HCT116 (cell line): Measurements from ENCODE around the gene RAMP3. TPM values are rescaled to one million over a fixed set of nuclear protein-coding genes. Genes with fewer than 3 reads are reported as not detected.

Experiments used
- ATAC-seq: fragments of 200-7000 bp; cut with Tn5 transposase; 2 replicates; pipeline ENCODE4 v1.9.1; 2020; ENCODE audit warnings: mild to moderate bottlenecking, moderate library complexity
- BruUV-seq: library from RNA; stranded (reverse); fragments of 400-500 nt; replicated peaks from 2 replicates; lab custom pipeline; 2021; lab: Mats Ljungman, UMichigan
- CTCF ChIA-PET: fragments of 300-600 bp; sonication (Branson Sonifier 250); formaldehyde crosslinking; loops from one replicate; lab custom pipeline; 2021; ENCODE audit warnings: antibody characterized with exemption; lab: Charles Lee
- POLR2A ChIA-PET: fragments of 300-600, 350-600 bp; sonication (Branson Sonifier 250); formaldehyde crosslinking; loops from one replicate; lab custom pipeline; 2021; ENCODE audit warnings: antibody characterized with exemption; lab: Charles Lee
- RAD21 ChIA-PET, 2 experiments: fragments of 300-600 bp; sonication (Branson Sonifier 250); formaldehyde crosslinking; loops; one replicate each; lab custom pipeline; 2023; ENCODE audit warnings: low total read pairs in 2 of 2; ENCODE audit not compliant: uncharacterized antibody in 2 of 2, unreplicated experiment in 2 of 2, low non-redundant PET in 1 of 2; lab: Charles Lee
- DNase-seq: peaks from one replicate; pipeline ENCODE4 v3.0.0-alpha.2; 2010; ENCODE audit warnings: low read depth, low spot score
- H2AFZ ChIP-seq: fragments of 200-600 bp; shearing (Covaris generic), sonication (generic); 2 replicates; pipeline ENCODE4 v1.6.1; 2017; ENCODE audit warnings: low read depth, mixed run types, mixed read lengths, antibody characterized with exemption, low read length; ENCODE audit not compliant: poor library complexity, severe bottlenecking
- H3K27ac ChIP-seq: 2 replicates; pipeline ENCODE4 v1.5.1; 2012; ENCODE audit warnings: low read depth, low read length
- H3K27me3 ChIP-seq: fragments of 200-600 bp; sonication (generic); 2 replicates; pipeline ENCODE4 v1.6.1; 2016; ENCODE audit warnings: mixed run types, low read length, mixed read lengths; ENCODE audit not compliant: insufficient read depth
- H3K36me3 ChIP-seq, 2 experiments: fragments of 200-500 bp in 1 of 2; fragments of 200-600 bp in 1 of 2; sonication (Bioruptor generic) in 1 of 2; sonication (generic) in 1 of 2; 2 replicates each; pipeline versions ENCODE4 v1.5.1 to v1.6.1; 2014 to 2016; ENCODE audit warnings: low read length in 2 of 2, inconsistent platforms in 1 of 2, mixed read lengths in 1 of 2, mixed run types in 1 of 2; ENCODE audit not compliant: insufficient read depth in 2 of 2, control insufficient read depth in 1 of 2
- H3K4me1 ChIP-seq, 2 experiments: fragments of 200-600 bp in 1 of 2; sonication (generic) in 1 of 2; 2 replicates each; pipeline versions ENCODE4 v1.5.1 to v1.6.1; 2012 to 2017; ENCODE audit warnings: low read length in 2 of 2, inconsistent platforms in 1 of 2, mild to moderate bottlenecking in 1 of 2, mixed read lengths in 1 of 2, mixed run types in 1 of 2, moderate library complexity in 1 of 2; ENCODE audit not compliant: insufficient read depth in 2 of 2, control insufficient read depth in 1 of 2
- H3K4me2 ChIP-seq: fragments of 200-600 bp; sonication (generic); 2 replicates; pipeline ENCODE4 v1.6.1; 2017; ENCODE audit warnings: mixed run types, low read length, mixed read lengths
- H3K4me3 ChIP-seq, 2 experiments: fragments of 200-600 bp in 1 of 2; sonication (generic) in 1 of 2; replicated peaks in 1 of 2; 2 replicates each; pipeline ENCODE4 v1.5.1; 2011 to 2016; ENCODE audit warnings: low read length in 2 of 2, control low read depth in 1 of 2, low read depth in 1 of 2, mild to moderate bottlenecking in 1 of 2, mixed read lengths in 1 of 2, mixed run types in 1 of 2
- H3K79me2 ChIP-seq: fragments of 200-600 bp; sonication (generic); 2 replicates; pipeline ENCODE4 v1.6.1; 2017; ENCODE audit warnings: mild to moderate bottlenecking, mixed run types, low read length, moderate library complexity, mixed read lengths; ENCODE audit not compliant: insufficient read depth
- H3K9ac ChIP-seq: fragments of 200-600 bp; sonication (generic); 2 replicates; pipeline ENCODE4 v1.6.1; 2016; ENCODE audit warnings: low read length, mixed read lengths
- H3K9me2 ChIP-seq: fragments of 200-600 bp; sonication (generic), shearing (Covaris generic); 2 replicates; pipeline ENCODE4 v1.6.1; 2017; ENCODE audit warnings: mixed run types, mild to moderate bottlenecking, moderate library complexity; ENCODE audit not compliant: insufficient read depth
- H3K9me3 ChIP-seq, 2 experiments: fragments of 200-500 bp in 1 of 2; fragments of 200-600 bp in 1 of 2; sonication (Bioruptor generic) in 1 of 2; sonication (generic) in 1 of 2; 2 replicates each; pipeline ENCODE4 v1.6.1; 2014 to 2017; ENCODE audit warnings: low read length in 2 of 2, mixed read lengths in 2 of 2, inconsistent platforms in 1 of 2, low read depth in 1 of 2, mild to moderate bottlenecking in 1 of 2, mixed run types in 1 of 2, moderate library complexity in 1 of 2; ENCODE audit not compliant: control insufficient read depth in 1 of 2, insufficient read depth in 1 of 2
- H4K20me1 ChIP-seq: fragments of 200-600 bp; sonication (generic), shearing (Covaris generic); 2 replicates; pipeline ENCODE4 v1.6.1; 2017; ENCODE audit warnings: mixed run types, mild to moderate bottlenecking, moderate library complexity; ENCODE audit not compliant: insufficient read depth
- CBX3 ChIP-seq: IDR thresholded peaks from 2 replicates; pipeline ENCODE4 v1.6.1; 2012; ENCODE audit warnings: low read depth
- CEBPB ChIP-seq: IDR thresholded peaks from 2 replicates; pipeline ENCODE4 v1.6.1; 2012; ENCODE audit warnings: low read depth
- EGR1 ChIP-seq: IDR thresholded peaks from 2 replicates; pipeline ENCODE4 v1.6.1; 2012; ENCODE audit warnings: low read depth
- EZH2 ChIP-seq: fragments of 200-600 bp; sonication (generic); IDR thresholded peaks from 2 replicates; pipeline ENCODE4 v1.6.1; 2017; ENCODE audit warnings: antibody characterized with exemption, mixed run types
- FOSL1 ChIP-seq: IDR thresholded peaks from 2 replicates; pipeline ENCODE4 v1.6.1; 2012; ENCODE audit warnings: low read depth
- JUND ChIP-seq: IDR thresholded peaks from 2 replicates; pipeline ENCODE4 v1.6.1; 2012
- MAX ChIP-seq: IDR thresholded peaks from 2 replicates; pipeline ENCODE4 v1.6.1; 2012
- POLR2AphosphoS5 ChIP-seq: IDR thresholded peaks from 2 replicates; pipeline ENCODE4 v1.6.1; 2011; ENCODE audit warnings: mild to moderate bottlenecking, low read depth, low read length, moderate library complexity
- RAD21 ChIP-seq: IDR thresholded peaks from 2 replicates; pipeline ENCODE4 v1.6.1; 2012; ENCODE audit warnings: low read depth, mild to moderate bottlenecking
- REST ChIP-seq: IDR thresholded peaks from 2 replicates; pipeline ENCODE4 v1.6.1; 2012; ENCODE audit warnings: low read depth
- SIN3A ChIP-seq: IDR thresholded peaks from 2 replicates; pipeline ENCODE4 v1.6.1; 2012; ENCODE audit warnings: low read depth
- SRF ChIP-seq: IDR thresholded peaks from 2 replicates; pipeline ENCODE4 v1.6.1; 2012; ENCODE audit warnings: low read depth
- YY1 ChIP-seq: IDR thresholded peaks from 2 replicates; pipeline ENCODE4 v1.6.1; 2011; ENCODE audit warnings: low read length, low read depth, moderate library complexity, mild to moderate bottlenecking; ENCODE audit not compliant: insufficient replicate concordance; ENCODE audit errors: extremely low read depth
- ZBTB33 ChIP-seq: IDR thresholded peaks from 2 replicates; pipeline ENCODE4 v1.6.1; 2011; ENCODE audit warnings: mild to moderate bottlenecking, low read length, moderate library complexity; ENCODE audit not compliant: insufficient replicate concordance; ENCODE audit errors: extremely low read depth
- intact Hi-C: fragments of 100-400 bp; cut with micrococcal nuclease; formaldehyde crosslinking; loops from 2 replicates; pipeline ENCODE4 v1.10.0; 2022
- total RNA-seq: library from RNA; stranded (reverse); gene quantifications from one replicate; pipeline ENCODE4 v1.2.1, GENCODE V29; 2021; ENCODE audit not compliant: unreplicated experiment

The RAMP3 gene
- total RNA-seq, 1 experiment from 2014 or later = not detected

DNA sequence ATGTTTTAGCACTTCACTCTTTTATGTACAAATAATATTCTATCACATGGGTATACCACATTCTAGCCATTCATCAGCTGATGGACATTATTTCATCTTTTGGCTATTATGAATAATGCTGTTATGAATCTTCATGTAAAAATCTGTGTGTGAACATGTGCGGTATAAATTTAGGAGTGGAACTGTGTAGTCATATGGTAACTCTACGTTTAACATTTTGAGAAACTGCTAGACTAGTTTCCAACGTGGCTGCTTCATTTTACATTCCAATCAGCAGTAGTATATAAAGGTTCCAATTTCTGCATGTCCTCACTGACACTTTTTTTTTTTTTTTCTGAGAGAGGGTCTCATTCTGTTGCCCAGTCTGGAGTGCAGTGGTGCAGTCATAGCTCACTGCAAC, 8.3 kb downstream of the RAMP3 start:
- no peaks in the 10 kb centered on the region for H3K27me3 ChIP-seq
- H3K4me3 ChIP-seq = no peak overlapping the region
- no peaks in the 10 kb centered on the region for H3K4me1 ChIP-seq
- no peak for ATAC-seq
- DNase-seq = no peak
- H2AFZ ChIP-seq = no peak overlapping the region
- no peak overlapping the region for H3K4me2 ChIP-seq
- intact Hi-C loops = no loop called here
- ChIA-PET POLR2A (no interaction called here), RAD21 (no interaction called here)
- H3K36me3 ChIP-seq = no peaks in the 10 kb centered on the region
- H3K9me3 ChIP-seq = no peaks in the 10 kb centered on the region; a peak in 1 of 4 replicates
- no peaks in the 10 kb centered on the region for H3K9me2 ChIP-seq
- no peak overlapping the region for H3K27ac ChIP-seq
- no TSS peak for BruUV-seq
- no peak overlapping the region for H3K9ac ChIP-seq
- no peak for TF ChIP-seq YY1
- TF ChIP-seq ZBTB33 = no peak
- no peak for TF ChIP-seq MAX
- no peak for TF ChIP-seq RAD21
- no peak for TF ChIP-seq REST
- no peak for TF ChIP-seq SRF
- no peak for TF ChIP-seq EZH2
- no peak for TF ChIP-seq CBX3
- no peak for TF ChIP-seq EGR1
- TF ChIP-seq POLR2AphosphoS5 = no peak
- TF ChIP-seq FOSL1 = no peak
- no peak for TF ChIP-seq CEBPB
- no peak for TF ChIP-seq SIN3A
- TF ChIP-seq JUND = no peak
- TF ChIP-seq, all 23 proteins: peak for 0
- Histone ChIP-seq H3K79me2 (no peaks in the 10 kb centered on the region), H4K20me1 (no peaks in the 10 kb centered on the region)
- CTCF ChIA-PET = no interaction called here
